Endothelial cell of umbilical vein (primary cell): ENCODE measurements around the gene PIM1.

Experiments
- EZH2 ChIP-seq: IDR thresholded peaks from 2 replicates; pipeline ENCODE4 v1.6.1; 2012; ENCODE audit warnings: borderline replicate concordance, low read depth, mild to moderate bottlenecking, moderate library complexity, low read length, inconsistent platforms; ENCODE audit not compliant: severe bottlenecking
- JUN ChIP-seq: IDR thresholded peaks from 2 replicates; pipeline ENCODE4 v1.6.1; 2011; ENCODE audit warnings: borderline replicate concordance, low read depth; ENCODE audit not compliant: insufficient read length, insufficient read depth
- MYC ChIP-seq: IDR thresholded peaks from one replicate; pipeline ENCODE4 v1.6.1; 2011; ENCODE audit warnings: mild to moderate bottlenecking, low read depth, low read length
- POLR2A ChIP-seq: IDR thresholded peaks from 2 replicates; pipeline ENCODE4 v1.6.1; 2012; ENCODE audit warnings: low read depth, mild to moderate bottlenecking, control low read depth, low read length
- POLR2AphosphoS5 ChIP-seq: IDR thresholded peaks from 2 replicates; pipeline ENCODE4 v1.6.1; 2012; ENCODE audit warnings: low read depth, mild to moderate bottlenecking, control low read depth, low read length, moderate library complexity; ENCODE audit not compliant: insufficient read depth
- TF ChIP-seq, protein P1 (sequence below), 2 donors: IDR thresholded peaks; 1 replicate in 1 of 2; 2 replicates in 1 of 2; pipeline ENCODE4 v1.5.1; 2011; ENCODE audit warnings: low read length in 2 of 2, mild to moderate bottlenecking in 2 of 2, moderate library complexity in 2 of 2, control low read depth in 1 of 2, inconsistent platforms in 1 of 2, low read depth in 1 of 2; ENCODE audit not compliant: insufficient read depth in 1 of 2; ENCODE audit errors: extremely low read depth in 1 of 2
- TF ChIP-seq, protein P2 (sequence below): IDR thresholded peaks from 2 replicates; pipeline ENCODE4 v1.6.1; 2011; ENCODE audit not compliant: insufficient read depth, insufficient read length

DNA sequence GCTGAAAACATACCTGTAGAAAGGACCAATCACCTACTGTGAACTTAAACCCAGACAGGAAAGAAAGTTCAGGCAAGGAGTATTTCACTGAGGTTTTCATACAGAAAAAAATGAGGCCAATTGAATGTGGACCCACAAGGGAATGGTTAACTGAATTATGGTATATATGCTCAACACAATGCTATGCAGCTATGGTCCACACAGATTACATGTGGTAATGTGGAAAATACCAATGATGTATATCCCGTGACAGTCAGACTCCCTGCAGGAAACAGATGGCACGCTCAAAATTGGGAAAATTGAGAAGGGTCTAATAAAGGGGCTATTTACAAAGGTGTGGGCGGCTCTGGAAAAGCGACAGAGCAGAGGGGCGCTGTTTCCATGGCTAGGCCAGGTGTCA is 47.1 kb upstream of the PIM1 start:
- TF ChIP-seq POLR2AphosphoS5 (no peak), POLR2A (no peak), MYC (no peak), EZH2 (no peak), JUN (no peak)
- TF ChIP-seq, protein P1, sequence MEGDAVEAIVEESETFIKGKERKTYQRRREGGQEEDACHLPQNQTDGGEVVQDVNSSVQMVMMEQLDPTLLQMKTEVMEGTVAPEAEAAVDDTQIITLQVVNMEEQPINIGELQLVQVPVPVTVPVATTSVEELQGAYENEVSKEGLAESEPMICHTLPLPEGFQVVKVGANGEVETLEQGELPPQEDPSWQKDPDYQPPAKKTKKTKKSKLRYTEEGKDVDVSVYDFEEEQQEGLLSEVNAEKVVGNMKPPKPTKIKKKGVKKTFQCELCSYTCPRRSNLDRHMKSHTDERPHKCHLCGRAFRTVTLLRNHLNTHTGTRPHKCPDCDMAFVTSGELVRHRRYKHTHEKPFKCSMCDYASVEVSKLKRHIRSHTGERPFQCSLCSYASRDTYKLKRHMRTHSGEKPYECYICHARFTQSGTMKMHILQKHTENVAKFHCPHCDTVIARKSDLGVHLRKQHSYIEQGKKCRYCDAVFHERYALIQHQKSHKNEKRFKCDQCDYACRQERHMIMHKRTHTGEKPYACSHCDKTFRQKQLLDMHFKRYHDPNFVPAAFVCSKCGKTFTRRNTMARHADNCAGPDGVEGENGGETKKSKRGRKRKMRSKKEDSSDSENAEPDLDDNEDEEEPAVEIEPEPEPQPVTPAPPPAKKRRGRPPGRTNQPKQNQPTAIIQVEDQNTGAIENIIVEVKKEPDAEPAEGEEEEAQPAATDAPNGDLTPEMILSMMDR (IDR thresholded peaks at IDR 0.05; ENCODE audit: extremely low read depth in 1 of 2, insufficient read depth in 1 of 2, low read depth in 1 of 2, low read length in 2 of 2), result no peak
- TF ChIP-seq, protein P2, sequence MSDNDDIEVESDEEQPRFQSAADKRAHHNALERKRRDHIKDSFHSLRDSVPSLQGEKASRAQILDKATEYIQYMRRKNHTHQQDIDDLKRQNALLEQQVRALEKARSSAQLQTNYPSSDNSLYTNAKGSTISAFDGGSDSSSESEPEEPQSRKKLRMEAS, result no peak
